ENCODE measurements around the gene ANKRD7.
"Not testable (repeated sequence)": the region's sequence is repeated elsewhere in the genome, so short reads cannot be mapped to it uniquely, and the experiment has no call there.

Gene ANKRD7

GRCh38 chr7:118239014-118239413, 14.5 kb downstream of the ANKRD7 start:
- Histone ChIP-seq H3K27ac (ENCODE audit: low read depth, low read length, severe bottlenecking) (no peak overlapping the region), H3K4me3 (ENCODE audit: extremely low read depth, insufficient read depth, low read length, poor library complexity, severe bottlenecking) (no peak overlapping the region), H3K9me3 (ENCODE audit: control insufficient read depth, low read length) (no peaks in the 10 kb centered on the region), H3K36me3 (ENCODE audit: control insufficient read depth, insufficient read depth, low read length) (no peaks in the 10 kb centered on the region), H3K4me1 (ENCODE audit: control insufficient read depth, insufficient read depth, low read length, poor library complexity, severe bottlenecking) (no peaks in the 10 kb centered on the region)
- 80 to 86% methylated on average over 2 to 3 of the region's 3 CpGs for WGBS, 2 experiments (ENCODE audit: insufficient coverage in 2 of 2)

DNA sequence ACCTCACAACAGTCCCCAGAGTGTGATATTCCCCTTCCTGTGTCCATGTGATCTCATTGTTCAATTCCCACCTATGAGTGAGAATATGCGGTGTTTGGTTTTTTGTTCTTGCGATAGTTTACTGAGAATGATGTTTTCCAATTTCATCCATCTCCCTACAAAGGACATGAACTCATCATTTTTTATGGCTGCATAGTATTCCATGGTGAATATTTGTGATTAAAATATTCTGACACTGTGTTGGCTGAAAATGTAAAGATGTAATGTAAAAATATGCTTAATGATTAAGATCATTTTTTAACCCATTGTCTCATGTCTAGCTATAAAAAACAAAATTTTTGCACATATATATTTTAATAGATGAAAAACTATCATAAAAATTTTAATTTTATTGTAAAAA, 15.8 kb downstream of the ANKRD7 start:
- not testable (repeated sequence) for H3K36me3 ChIP-seq (ENCODE audit: control insufficient read depth, insufficient read depth, low read length); H3K4me3 ChIP-seq (ENCODE audit: extremely low read depth, insufficient read depth, low read length, poor library complexity, severe bottlenecking); H3K9me3 ChIP-seq (ENCODE audit: control insufficient read depth, low read length); H3K4me1 ChIP-seq (ENCODE audit: control insufficient read depth, insufficient read depth, low read length, poor library complexity, severe bottlenecking); H3K27ac ChIP-seq (ENCODE audit: low read depth, low read length, severe bottlenecking)
- no CpG with 5 or more reads among the region's 2 CpGs for WGBS, 2 experiments (ENCODE audit: insufficient coverage in 2 of 2)

GRCh38 chr7:118243695-118244094, 19.2 kb downstream of the ANKRD7 start:
- H3K4me3 ChIP-seq (ENCODE audit: extremely low read depth, insufficient read depth, low read length, poor library complexity, severe bottlenecking), result no peak overlapping the region
- H3K9me3 ChIP-seq (ENCODE audit: control insufficient read depth, low read length), result no peaks in the 10 kb centered on the region
- H3K36me3 ChIP-seq (ENCODE audit: control insufficient read depth, insufficient read depth, low read length), result no peaks in the 10 kb centered on the region
- no CpG with 5 or more reads among the region's 1 CpG for WGBS, 2 experiments (ENCODE audit: insufficient coverage in 2 of 2)
- no peaks in the 10 kb centered on the region for H3K4me1 ChIP-seq (ENCODE audit: control insufficient read depth, insufficient read depth, low read length, poor library complexity, severe bottlenecking)
- no peak overlapping the region for H3K27ac ChIP-seq (ENCODE audit: low read depth, low read length, severe bottlenecking)

GRCh38 chr7:118245267-118246040, 20.9 kb downstream of the ANKRD7 start:
- Histone ChIP-seq H3K36me3 (ENCODE audit: control insufficient read depth, insufficient read depth, low read length) (no peaks in the 10 kb centered on the region), H3K27ac (ENCODE audit: low read depth, low read length, severe bottlenecking) (no peak overlapping the region), H3K4me1 (ENCODE audit: control insufficient read depth, insufficient read depth, low read length, poor library complexity, severe bottlenecking) (no peaks in the 10 kb centered on the region), H3K4me3 (ENCODE audit: extremely low read depth, insufficient read depth, low read length, poor library complexity, severe bottlenecking) (no peak overlapping the region), H3K9me3 (ENCODE audit: control insufficient read depth, low read length) (no peaks in the 10 kb centered on the region)
- 83% methylated on average over 1 of the region's 2 CpGs; no CpG with 5 or more reads in 1 of the 2 experiments for WGBS, 2 experiments (ENCODE audit: insufficient coverage in 2 of 2)

DNA sequence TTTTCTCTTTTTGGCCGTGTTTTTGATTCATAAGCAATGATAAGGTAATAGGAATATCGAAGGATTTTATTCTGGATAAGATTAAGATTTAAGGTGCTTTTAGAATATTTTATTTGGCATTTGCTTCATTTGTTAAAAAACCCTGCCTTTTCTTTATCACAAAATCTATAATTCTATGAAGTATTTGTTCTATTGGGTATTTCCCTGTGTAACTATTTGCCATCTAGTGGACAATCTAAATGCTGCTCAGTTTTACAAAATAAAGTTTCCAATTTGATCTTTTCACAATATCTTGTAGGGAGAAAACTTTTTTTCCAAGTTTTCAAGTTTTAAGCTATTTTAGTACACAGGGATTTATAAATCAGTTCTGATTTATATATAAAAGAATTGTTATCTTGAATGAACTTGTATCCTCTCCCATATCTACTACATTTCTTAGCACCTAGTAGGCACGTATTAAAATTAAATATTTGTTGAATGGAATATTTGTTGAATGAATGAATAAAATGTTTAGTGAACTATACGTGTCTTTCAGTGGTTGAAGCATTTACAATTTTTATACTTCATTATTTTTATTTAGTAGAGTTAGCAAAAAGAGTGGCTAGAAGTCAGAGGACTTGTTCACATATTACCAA, 26.5 kb downstream of the ANKRD7 start:
- Histone ChIP-seq H3K4me1 (ENCODE audit: control insufficient read depth, insufficient read depth, low read length, poor library complexity, severe bottlenecking) (no peaks in the 10 kb centered on the region), H3K9me3 (ENCODE audit: control insufficient read depth, low read length) (no peaks in the 10 kb centered on the region), H3K27ac (ENCODE audit: low read depth, low read length, severe bottlenecking) (no peak overlapping the region), H3K4me3 (ENCODE audit: extremely low read depth, insufficient read depth, low read length, poor library complexity, severe bottlenecking) (no peak overlapping the region), H3K36me3 (ENCODE audit: control insufficient read depth, insufficient read depth, low read length) (no peaks in the 10 kb centered on the region)
- WGBS, 2 experiments (ENCODE audit: insufficient coverage in 2 of 2), result no CpG with 5 or more reads among the region's 4 CpGs

DNA sequence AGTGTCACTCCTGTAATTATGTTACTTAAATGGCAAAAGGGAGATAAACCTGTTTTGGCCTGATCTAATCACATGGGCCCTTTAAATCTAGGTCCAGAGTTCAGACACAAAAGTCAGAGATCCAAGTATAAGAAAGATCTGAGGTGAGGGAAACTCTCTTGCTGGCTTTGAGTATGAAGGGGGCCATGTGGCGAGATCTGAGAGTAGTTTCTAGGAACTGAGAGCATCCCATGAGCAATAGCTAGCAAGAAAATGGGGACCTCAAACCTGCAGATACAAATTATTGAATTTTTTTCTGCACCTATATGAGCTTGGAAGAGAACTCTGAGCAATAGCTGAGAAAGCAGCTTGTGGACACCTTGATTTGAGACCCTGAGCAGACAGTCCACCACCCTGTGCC, 27.6 kb downstream of the ANKRD7 start:
- 89 to 100% methylated on average over 1 of the region's 1 CpG for whole genome bisulfite sequencing, 2 experiments (ENCODE audit: insufficient coverage in 2 of 2)
- no peaks in the 10 kb centered on the region for H3K36me3 ChIP-seq (ENCODE audit: control insufficient read depth, insufficient read depth, low read length)
- H3K4me3 ChIP-seq (ENCODE audit: extremely low read depth, insufficient read depth, low read length, poor library complexity, severe bottlenecking), result no peak overlapping the region
- no peak overlapping the region for H3K27ac ChIP-seq (ENCODE audit: low read depth, low read length, severe bottlenecking)
- H3K4me1 ChIP-seq (ENCODE audit: control insufficient read depth, insufficient read depth, low read length, poor library complexity, severe bottlenecking), result no peaks in the 10 kb centered on the region
- H3K9me3 ChIP-seq (ENCODE audit: control insufficient read depth, low read length), result no peaks in the 10 kb centered on the region

- no peak overlapping the region for H3K4me3 ChIP-seq (ENCODE audit: extremely low read depth, insufficient read depth, low read length, poor library complexity, severe bottlenecking)
- H3K27ac ChIP-seq (ENCODE audit: low read depth, low read length, severe bottlenecking), result no peak overlapping the region
- H3K4me1 ChIP-seq (ENCODE audit: control insufficient read depth, insufficient read depth, low read length, poor library complexity, severe bottlenecking), result no peaks in the 10 kb centered on the region
- H3K9me3 ChIP-seq (ENCODE audit: control insufficient read depth, low read length), result no peaks in the 10 kb centered on the region
- no CpG with 5 or more reads among the region's 2 CpGs for WGBS, 2 experiments (ENCODE audit: insufficient coverage in 2 of 2)
- H3K36me3 ChIP-seq (ENCODE audit: control insufficient read depth, insufficient read depth, low read length), result no peaks in the 10 kb centered on the region
Measured at GRCh38 chr7:118259115-118259514, 34.6 kb downstream of the ANKRD7 start.

- Histone ChIP-seq H3K4me1 (ENCODE audit: control insufficient read depth, insufficient read depth, low read length, poor library complexity, severe bottlenecking) (no peaks in the 10 kb centered on the region), H3K9me3 (ENCODE audit: control insufficient read depth, low read length) (no peaks in the 10 kb centered on the region), H3K27ac (ENCODE audit: low read depth, low read length, severe bottlenecking) (no peak overlapping the region), H3K36me3 (ENCODE audit: control insufficient read depth, insufficient read depth, low read length) (no peaks in the 10 kb centered on the region), H3K4me3 (ENCODE audit: extremely low read depth, insufficient read depth, low read length, poor library complexity, severe bottlenecking) (no peak overlapping the region)
Measured at GRCh38 chr7:118264836-118265235, 40.3 kb downstream of the ANKRD7 start.

DNA sequence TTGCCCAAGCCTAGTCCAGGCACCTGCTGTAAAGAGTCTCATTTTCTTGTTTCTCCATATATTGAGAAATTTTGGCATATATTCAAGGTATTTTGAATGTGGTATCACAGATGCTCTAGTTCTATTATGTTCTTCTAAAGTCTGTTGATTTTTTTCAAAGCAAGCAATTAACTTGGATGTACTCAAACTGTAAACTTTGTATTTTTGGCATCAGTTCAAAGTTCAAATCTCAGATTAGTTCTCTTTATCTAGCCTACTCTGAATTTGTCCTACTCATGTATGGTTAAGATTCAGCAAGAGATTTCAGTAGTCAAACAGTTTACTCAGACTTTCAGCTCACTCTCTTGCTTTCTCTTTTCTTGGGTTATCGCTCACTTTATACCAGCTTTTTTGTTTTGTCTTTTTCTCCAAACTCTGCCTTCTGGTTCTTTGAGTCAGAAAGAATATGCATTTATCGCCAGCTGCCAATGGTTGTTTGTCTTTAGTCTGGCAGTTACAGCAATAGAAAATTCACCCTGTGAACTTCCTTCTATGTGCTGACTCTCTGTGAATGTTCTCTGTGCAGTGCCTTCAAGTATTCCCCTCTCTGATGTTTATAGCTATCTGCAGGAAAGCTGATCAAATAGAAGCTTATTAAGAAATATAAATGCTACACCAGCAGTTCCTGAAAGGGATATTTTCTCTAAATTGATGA, 56.0 kb downstream of the ANKRD7 start:
- 82% methylated on average over 2 of the region's 2 CpGs; no CpG with 5 or more reads in 1 of the 2 experiments for WGBS, 2 experiments (ENCODE audit: insufficient coverage in 2 of 2)

GRCh38 chr7:118281196-118281595, 56.7 kb downstream of the ANKRD7 start:
- no peak overlapping the region for H3K27ac ChIP-seq (ENCODE audit: low read depth, low read length, severe bottlenecking)
- H3K4me3 ChIP-seq (ENCODE audit: extremely low read depth, insufficient read depth, low read length, poor library complexity, severe bottlenecking), result no peak overlapping the region
- WGBS, 2 experiments (ENCODE audit: insufficient coverage in 2 of 2), result 92 to 100% methylated on average over 2 of the region's 3 CpGs
- H3K9me3 ChIP-seq (ENCODE audit: control insufficient read depth, low read length), result no peaks in the 10 kb centered on the region
- H3K36me3 ChIP-seq (ENCODE audit: control insufficient read depth, insufficient read depth, low read length), result no peaks in the 10 kb centered on the region
- H3K4me1 ChIP-seq (ENCODE audit: control insufficient read depth, insufficient read depth, low read length, poor library complexity, severe bottlenecking), result no peaks in the 10 kb centered on the region

More for the DNA sequence above, 56.0 kb downstream of the ANKRD7 start:
- no peak overlapping the region for H3K4me3 ChIP-seq (ENCODE audit: extremely low read depth, insufficient read depth, low read length, poor library complexity, severe bottlenecking)
- H3K36me3 ChIP-seq (ENCODE audit: control insufficient read depth, insufficient read depth, low read length), result no peaks in the 10 kb centered on the region
- H3K9me3 ChIP-seq (ENCODE audit: control insufficient read depth, low read length), result no peaks in the 10 kb centered on the region
- no peak overlapping the region for H3K27ac ChIP-seq (ENCODE audit: low read depth, low read length, severe bottlenecking)
- H3K4me1 ChIP-seq (ENCODE audit: control insufficient read depth, insufficient read depth, low read length, poor library complexity, severe bottlenecking), result no peaks in the 10 kb centered on the region

DNA sequence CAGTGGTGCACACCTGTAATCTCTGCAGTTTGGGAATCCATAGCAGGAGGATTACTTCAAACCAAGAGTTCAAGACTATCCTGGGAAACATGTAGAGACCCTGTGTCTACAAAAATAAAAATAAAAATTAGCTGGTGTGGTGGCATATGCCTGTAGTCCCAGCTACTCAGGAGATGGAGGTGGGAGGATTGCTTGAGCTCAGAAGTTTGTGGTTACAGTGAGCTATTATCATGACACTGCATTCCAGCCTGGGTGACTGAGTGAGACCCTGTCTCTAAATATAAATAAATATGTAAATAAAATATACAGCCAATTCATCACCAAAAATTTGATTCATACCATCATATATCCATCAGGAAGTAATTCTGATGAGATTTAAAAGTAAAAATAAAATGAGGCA, 60.9 kb downstream of the ANKRD7 start:
- H3K36me3 ChIP-seq (ENCODE audit: control insufficient read depth, insufficient read depth, low read length), result no peaks in the 10 kb centered on the region
- H3K27ac ChIP-seq (ENCODE audit: low read depth, low read length, severe bottlenecking), result no peak overlapping the region
- no peaks in the 10 kb centered on the region for H3K4me1 ChIP-seq (ENCODE audit: control insufficient read depth, insufficient read depth, low read length, poor library complexity, severe bottlenecking)
- H3K9me3 ChIP-seq (ENCODE audit: control insufficient read depth, low read length), result peaks cover under 1% of the 10 kb centered on the region
- H3K4me3 ChIP-seq (ENCODE audit: extremely low read depth, insufficient read depth, low read length, poor library complexity, severe bottlenecking), result no peak overlapping the region

All from mesodermal cell (in vitro differentiated cells).